Dendritic cell treated with granulocyte-macrophage colony-stimulating factor and Interleukin-4, amounts not matched to agents 40 ng/mL and 50 ng/mL, for 4 days (primary cell): ENCODE data around the gene KRT6A.

Source experiments
- H3K27ac Mint-ChIP-seq: one replicate; pipeline ENCODE4 v1.8.0; 2022; ENCODE audit warnings: mild to moderate bottlenecking, mixed read lengths
- H3K27me3 Mint-ChIP-seq: one replicate; pipeline ENCODE4 v1.8.0; 2022; ENCODE audit warnings: mild to moderate bottlenecking, mixed read lengths
- H3K36me3 Mint-ChIP-seq: one replicate; pipeline ENCODE4 v1.8.0; 2022; ENCODE audit warnings: low read depth, mixed read lengths
- H3K4me1 Mint-ChIP-seq: one replicate; pipeline ENCODE4 v1.8.0; 2022; ENCODE audit warnings: low read depth, mixed read lengths
- H3K4me3 Mint-ChIP-seq: one replicate; pipeline ENCODE4 v1.8.0; 2022; ENCODE audit warnings: mild to moderate bottlenecking, moderate library complexity, mixed read lengths
- H3K9me3 Mint-ChIP-seq: one replicate; pipeline ENCODE4 v1.8.0; 2022; ENCODE audit warnings: mixed read lengths
- intact Hi-C: fragments of 100-400 bp; cut with micrococcal nuclease; formaldehyde crosslinking; loops from one replicate; pipeline ENCODE4 v1.15.0; 2022

KRT6A gene

GRCh38 chr12:52529846-52530245 is 36.8 kb upstream of the KRT6A start:
- Mint-ChIP-seq H3K36me3 (no peaks in the 10 kb centered on the region), H3K27ac (no peak overlapping the region), H3K27me3 (peaks cover 18% of the 10 kb centered on the region), H3K9me3 (no peaks in the 10 kb centered on the region), H3K4me3 (no peak overlapping the region), H3K4me1 (peaks cover 22% of the 10 kb centered on the region)
- intact Hi-C loops, result no loop called here

- Mint-ChIP-seq H3K36me3 (no peaks in the 10 kb centered on the region), H3K4me3 (no peak overlapping the region), H3K27ac (no peak overlapping the region), H3K4me1 (peaks cover 22% of the 10 kb centered on the region), H3K27me3 (peaks cover 16% of the 10 kb centered on the region), H3K9me3 (no peaks in the 10 kb centered on the region)
- intact Hi-C loops, result no loop called here
Observed at GRCh38 chr12:52529417-52529816, 36.4 kb upstream of the KRT6A start.

DNA sequence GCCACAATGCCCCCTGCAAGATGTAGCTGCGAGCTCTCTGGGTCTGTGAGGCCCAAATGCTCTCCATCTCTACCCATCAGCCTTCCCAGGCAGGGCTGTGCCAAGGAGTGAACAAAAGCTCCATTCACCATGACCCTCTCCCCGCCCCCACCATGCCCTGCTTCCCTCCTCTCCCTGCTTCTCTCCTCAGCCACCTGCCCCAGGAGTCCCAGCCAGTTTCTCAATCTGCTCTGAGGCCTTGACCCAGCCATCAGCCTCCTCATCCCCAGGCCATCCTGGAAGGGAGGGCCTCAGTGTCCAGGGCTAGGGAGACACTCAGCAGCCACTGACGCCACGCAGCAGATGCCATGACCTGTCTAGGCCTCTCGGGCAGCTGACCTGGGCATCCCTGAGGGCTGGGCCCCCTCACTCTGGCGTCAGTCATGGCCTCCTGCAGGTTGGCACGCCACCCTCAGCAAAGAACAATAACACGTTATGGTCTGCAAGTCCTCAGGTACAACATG is 35.6 kb upstream of the KRT6A start:
- no peak overlapping the region for H3K27ac Mint-ChIP-seq
- no peaks in the 10 kb centered on the region for H3K36me3 Mint-ChIP-seq
- H3K4me3 Mint-ChIP-seq, result no peak overlapping the region

GRCh38 chr12:52527121-52527800 is 34.2 kb upstream of the KRT6A start:
- Mint-ChIP-seq H3K27ac (no peak overlapping the region), H3K4me1 (peaks cover 16% of the 10 kb centered on the region), H3K27me3 (peaks cover 21% of the 10 kb centered on the region), H3K4me3 (no peak overlapping the region), H3K36me3 (no peaks in the 10 kb centered on the region), H3K9me3 (no peaks in the 10 kb centered on the region)
- intact Hi-C loops, result no loop called here

More for the DNA sequence above, 35.6 kb upstream of the KRT6A start:
- intact Hi-C loops, result no loop called here
- H3K4me1 Mint-ChIP-seq, result peaks cover 22% of the 10 kb centered on the region
- H3K9me3 Mint-ChIP-seq, result no peaks in the 10 kb centered on the region
- peaks cover 16% of the 10 kb centered on the region for H3K27me3 Mint-ChIP-seq

- H3K4me3 Mint-ChIP-seq, result no peak overlapping the region
- H3K9me3 Mint-ChIP-seq, result no peaks in the 10 kb centered on the region
- intact Hi-C loops, result no loop called here
- H3K4me1 Mint-ChIP-seq, result peaks cover 9% of the 10 kb centered on the region
- peaks cover 21% of the 10 kb centered on the region for H3K27me3 Mint-ChIP-seq
- H3K27ac Mint-ChIP-seq, result no peak overlapping the region
- no peaks in the 10 kb centered on the region for H3K36me3 Mint-ChIP-seq
Observed at GRCh38 chr12:52526511-52526951, 33.5 kb upstream of the KRT6A start.

- Mint-ChIP-seq H3K4me3 (no peak overlapping the region), H3K9me3 (no peaks in the 10 kb centered on the region), H3K36me3 (no peaks in the 10 kb centered on the region), H3K27ac (no peak overlapping the region), H3K4me1 (peaks cover 5% of the 10 kb centered on the region), H3K27me3 (peaks cover 19% of the 10 kb centered on the region)
- intact Hi-C loops, result no loop called here
Observed at GRCh38 chr12:52525661-52526499, 32.8 kb upstream of the KRT6A start.

DNA sequence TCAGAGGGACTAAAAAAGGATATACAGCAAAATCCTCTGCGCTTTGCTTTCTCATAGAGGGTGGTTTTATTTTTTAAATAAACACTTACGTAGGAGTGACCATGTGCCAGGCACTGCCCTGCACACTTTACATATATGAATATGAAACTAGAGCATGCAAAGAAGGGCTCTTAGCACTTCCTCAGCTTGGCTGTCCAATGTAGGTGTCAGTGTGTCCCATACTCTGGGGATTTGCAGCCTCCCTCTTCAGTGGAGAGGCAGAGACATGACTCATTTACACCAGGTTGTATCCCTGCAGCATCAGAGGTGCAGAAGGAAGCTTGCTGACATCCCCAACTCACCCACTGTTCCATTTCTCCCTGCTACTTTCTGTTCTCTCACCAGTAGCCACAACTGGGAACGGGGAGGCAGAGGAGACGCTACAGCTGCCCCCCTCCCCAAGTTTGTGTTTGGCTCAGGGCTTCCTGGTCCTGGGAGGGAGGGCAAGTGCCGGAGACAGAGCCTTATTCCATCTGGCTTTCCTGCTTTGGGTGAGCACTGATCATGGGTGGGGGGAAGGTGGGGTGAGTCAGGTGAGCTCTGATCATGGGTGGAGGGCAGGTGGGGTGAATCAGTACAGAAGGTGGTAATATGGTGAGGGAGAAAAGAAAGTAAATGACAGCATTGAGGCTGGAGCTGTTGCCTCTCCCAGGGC is 32.0 kb upstream of the KRT6A start:
- no peaks in the 10 kb centered on the region for H3K36me3 Mint-ChIP-seq

DNA sequence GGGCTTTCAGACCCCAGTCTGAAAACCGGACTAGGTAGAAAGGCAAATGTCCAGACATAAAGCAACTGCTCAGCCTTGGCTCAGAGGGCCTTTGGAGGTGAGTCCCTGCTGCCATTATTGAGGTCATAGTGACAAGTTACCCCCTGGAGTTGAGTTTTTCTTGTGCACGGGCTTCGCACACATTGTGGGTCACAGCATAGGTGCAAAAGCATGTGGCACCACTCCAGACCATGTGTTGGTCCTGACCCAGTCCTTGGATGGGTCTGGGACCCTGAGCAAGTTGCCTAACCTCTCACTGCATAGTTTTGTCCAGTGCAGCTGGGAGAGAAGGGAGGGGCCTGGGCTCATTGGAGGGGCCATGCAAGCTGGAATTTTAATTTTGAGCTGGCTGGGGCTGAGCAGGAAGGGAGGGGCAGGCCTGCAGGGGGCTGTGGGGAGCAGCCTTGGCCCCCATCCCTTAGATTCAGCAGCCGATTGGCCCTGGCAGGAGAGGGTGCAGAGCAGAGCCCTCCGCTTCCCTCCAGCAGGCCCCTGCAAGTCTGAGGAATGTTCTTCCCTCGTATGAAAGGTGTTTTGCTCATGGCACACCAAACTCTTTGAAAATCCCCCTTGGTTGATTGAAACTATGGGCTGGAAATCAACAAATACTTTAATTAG is 31.3 kb upstream of the KRT6A start:
- H3K27ac Mint-ChIP-seq, result no peak overlapping the region
- H3K36me3 Mint-ChIP-seq, result no peaks in the 10 kb centered on the region
- H3K4me3 Mint-ChIP-seq, result no peak overlapping the region
- H3K27me3 Mint-ChIP-seq, result peaks cover 8% of the 10 kb centered on the region
- H3K4me1 Mint-ChIP-seq, result no peaks in the 10 kb centered on the region
- no peaks in the 10 kb centered on the region for H3K9me3 Mint-ChIP-seq
- intact Hi-C loops, result no loop called here

More for the DNA sequence above, 32.0 kb upstream of the KRT6A start:
- intact Hi-C loops, result no loop called here
- no peak overlapping the region for H3K4me3 Mint-ChIP-seq
- H3K4me1 Mint-ChIP-seq, result no peaks in the 10 kb centered on the region
- peaks cover 12% of the 10 kb centered on the region for H3K27me3 Mint-ChIP-seq
- no peaks in the 10 kb centered on the region for H3K9me3 Mint-ChIP-seq
- no peak overlapping the region for H3K27ac Mint-ChIP-seq

GRCh38 chr12:52523824-52524223 is 30.8 kb upstream of the KRT6A start:
- intact Hi-C loops, result no loop called here
- H3K36me3 Mint-ChIP-seq, result no peaks in the 10 kb centered on the region
- H3K4me1 Mint-ChIP-seq, result no peaks in the 10 kb centered on the region
- no peak overlapping the region for H3K4me3 Mint-ChIP-seq
- no peaks in the 10 kb centered on the region for H3K9me3 Mint-ChIP-seq
- H3K27me3 Mint-ChIP-seq, result peaks cover 9% of the 10 kb centered on the region
- H3K27ac Mint-ChIP-seq, result no peak overlapping the region

DNA sequence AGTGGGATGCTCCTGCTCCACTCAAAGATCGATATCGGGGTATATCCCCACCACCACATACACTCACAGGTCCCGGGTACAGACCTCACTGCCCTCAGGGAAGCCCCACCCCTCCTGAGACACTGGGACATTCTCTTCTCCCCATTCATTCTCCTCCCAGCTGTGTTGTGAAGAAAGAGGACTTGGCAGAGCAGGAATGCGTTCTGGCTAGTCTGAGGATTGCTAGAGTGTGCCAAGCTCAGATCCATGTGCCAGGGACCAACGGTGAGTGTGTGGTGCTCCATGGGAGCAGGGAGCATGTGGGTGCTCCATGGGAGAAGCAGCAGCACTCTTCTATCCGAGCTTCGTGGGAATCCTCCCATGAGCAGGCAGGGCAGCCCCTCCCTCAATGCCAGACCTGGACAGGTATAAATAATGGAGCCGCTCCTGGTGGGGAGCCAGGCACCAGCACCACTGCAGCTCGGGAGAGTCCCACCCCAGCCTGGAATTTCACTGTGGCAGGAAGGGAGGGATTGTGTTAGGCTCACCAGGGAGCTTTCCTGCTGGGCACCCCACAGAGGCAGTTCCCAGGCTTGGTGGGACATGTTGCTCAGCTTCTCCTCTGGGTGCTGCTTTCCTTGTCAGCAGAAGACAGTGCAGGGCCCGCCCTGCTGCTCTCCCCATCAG is 29.4 kb upstream of the KRT6A start:
- Mint-ChIP-seq H3K4me1 (no peaks in the 10 kb centered on the region), H3K36me3 (no peaks in the 10 kb centered on the region), H3K9me3 (no peaks in the 10 kb centered on the region), H3K27ac (no peak overlapping the region), H3K4me3 (no peak overlapping the region), H3K27me3 (peaks cover 7% of the 10 kb centered on the region)
- intact Hi-C loops, result no loop called here

DNA sequence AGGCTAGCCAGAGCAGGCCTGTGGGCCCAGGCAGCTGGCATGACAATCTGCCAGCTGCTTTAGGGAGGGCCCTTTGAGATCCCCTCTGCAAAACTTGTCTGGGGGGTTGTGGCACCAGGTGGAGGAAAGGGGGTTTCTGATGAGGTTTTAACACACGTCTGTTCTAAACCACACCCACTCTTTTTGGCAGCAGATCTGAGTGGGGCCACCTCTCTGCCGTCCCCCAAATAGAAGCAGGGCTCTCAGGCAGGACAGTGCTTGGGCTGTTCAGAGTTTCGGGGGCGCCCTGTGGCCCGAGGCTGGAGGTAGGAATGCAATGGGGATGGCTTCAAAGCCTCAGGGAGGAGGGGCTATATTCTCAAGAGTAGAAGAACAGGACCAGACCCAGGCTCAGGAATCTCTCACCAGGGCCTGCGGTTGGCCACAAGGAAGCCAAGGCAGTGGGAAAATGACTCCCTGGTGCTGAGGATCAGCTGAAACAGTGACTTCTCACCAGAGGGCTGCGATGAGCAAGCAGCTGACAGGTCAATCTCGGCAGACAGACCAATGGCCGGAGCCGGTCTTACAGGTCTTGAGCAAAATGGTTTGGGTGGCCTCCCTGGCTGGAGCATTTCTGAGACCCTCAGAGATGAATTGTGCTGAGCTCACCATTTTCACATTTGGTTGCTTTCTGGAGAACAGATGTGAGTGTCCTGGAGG is 28.7 kb upstream of the KRT6A start:
- no peaks in the 10 kb centered on the region for H3K9me3 Mint-ChIP-seq
- H3K27me3 Mint-ChIP-seq, result peaks cover 7% of the 10 kb centered on the region
- H3K27ac Mint-ChIP-seq, result no peak overlapping the region
- H3K4me3 Mint-ChIP-seq, result no peak overlapping the region
- H3K36me3 Mint-ChIP-seq, result no peaks in the 10 kb centered on the region
- H3K4me1 Mint-ChIP-seq, result no peaks in the 10 kb centered on the region
- intact Hi-C loops, result no loop called here

DNA sequence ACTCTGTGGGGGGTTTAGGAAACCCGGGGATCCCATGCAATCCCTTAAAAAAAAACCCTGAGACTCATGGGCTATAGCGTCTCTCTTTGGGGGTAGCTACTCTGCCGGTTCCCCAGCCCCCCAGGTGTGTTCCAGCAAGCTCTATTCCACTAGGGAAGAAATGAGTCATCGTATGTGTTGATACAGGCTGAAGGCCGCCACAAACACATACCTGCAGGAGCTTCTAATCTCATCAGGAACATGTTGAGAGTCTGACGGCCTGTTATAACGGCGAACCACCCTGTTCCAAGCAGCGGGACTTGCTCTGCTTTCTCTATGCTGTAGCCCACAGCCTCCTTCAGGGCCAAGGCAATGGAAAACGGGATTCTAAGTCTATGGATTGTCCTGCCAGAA is 28.1 kb upstream of the KRT6A start:
- no peak overlapping the region for H3K27ac Mint-ChIP-seq

More for the DNA sequence above, 28.1 kb upstream of the KRT6A start:
- Mint-ChIP-seq H3K27me3 (peaks cover 8% of the 10 kb centered on the region), H3K36me3 (no peaks in the 10 kb centered on the region), H3K9me3 (no peaks in the 10 kb centered on the region), H3K4me3 (no peak overlapping the region), H3K4me1 (no peaks in the 10 kb centered on the region)
- intact Hi-C loops, result no loop called here
